GM12864 (cell line): ENCODE data around the gene SSH2.

Source experiments
- DNase-seq: peaks from one replicate; pipeline ENCODE4 v3.0.0-alpha.2; 2011; ENCODE audit warnings: low read depth
- H3K4me3 ChIP-seq: 2 replicates; pipeline ENCODE4 v1.5.1; 2011; ENCODE audit warnings: mild to moderate bottlenecking, low read depth, low read length, control low read depth
- CTCF ChIP-seq: IDR thresholded peaks from 2 replicates; pipeline ENCODE4 v1.5.1; 2011; ENCODE audit warnings: low read depth, mild to moderate bottlenecking, moderate library complexity, low read length, control low read depth, inconsistent platforms; ENCODE audit errors: missing control alignments

Gene SSH2

DNA sequence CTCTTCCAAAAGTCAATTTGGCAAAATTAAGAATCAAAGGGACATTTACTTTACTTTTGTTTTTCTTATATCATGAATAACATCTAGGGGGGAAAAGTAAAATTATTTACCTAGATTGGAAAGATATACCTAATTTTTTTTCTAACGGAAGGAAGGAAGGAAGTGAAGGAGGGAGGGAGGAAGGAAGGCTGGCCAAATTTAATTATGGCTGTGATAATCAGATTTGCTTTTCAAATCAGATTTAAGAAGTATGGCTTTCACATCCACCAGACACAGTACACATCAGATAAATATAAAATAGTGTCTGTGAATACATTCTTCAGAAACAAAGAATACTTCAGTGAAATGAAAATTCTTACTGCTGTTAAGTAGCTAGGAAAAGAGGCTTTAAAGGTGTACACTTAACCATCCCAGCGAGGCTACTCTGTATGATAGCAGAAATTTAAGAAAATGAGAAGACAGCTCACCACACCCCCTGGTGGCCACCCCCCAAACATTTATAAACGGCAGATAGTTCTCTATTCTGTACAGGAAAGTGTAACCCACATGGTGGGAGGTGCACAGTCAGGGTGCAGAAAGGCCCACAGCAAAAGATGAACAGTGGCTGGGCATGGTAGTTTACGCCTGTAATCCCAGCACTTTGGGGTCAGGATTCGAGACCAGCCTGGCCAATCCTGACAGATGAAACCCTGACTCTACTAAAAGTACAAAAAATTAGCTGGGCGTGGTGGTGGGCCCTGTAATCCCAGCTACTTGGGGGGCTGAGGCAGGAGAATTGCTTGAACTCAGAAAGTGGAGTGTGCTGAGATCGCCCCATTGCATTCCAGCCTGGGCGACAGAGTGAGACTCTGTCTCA lies 150.8 kb downstream of the SSH2 start:
- TF ChIP-seq CTCF, result peak; percentile 74
- no peak overlapping the region for H3K4me3 ChIP-seq
- peak; percentile 31 for DNase-seq

DNA sequence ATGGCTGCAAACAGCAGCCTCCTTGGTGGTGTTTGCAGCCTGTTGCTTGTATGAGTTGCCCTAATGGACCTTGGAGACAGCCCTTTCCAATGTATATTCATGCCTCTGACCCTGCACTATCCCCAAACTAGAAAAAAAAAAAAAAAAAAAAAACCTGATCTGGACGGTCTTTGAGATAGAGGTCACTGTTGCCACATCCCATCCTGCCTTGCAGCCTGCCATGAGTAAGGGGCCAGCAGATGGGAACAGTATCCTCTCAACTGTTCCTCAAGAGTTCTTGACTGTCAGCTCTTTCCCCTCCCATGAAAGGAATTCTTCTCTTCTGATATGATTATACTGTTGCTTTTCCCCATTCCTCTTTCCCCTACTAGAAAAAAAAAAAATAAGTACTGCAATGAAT lies 152.4 kb downstream of the SSH2 start:
- no peak for TF ChIP-seq CTCF
- DNase-seq, result no peak
- no peak overlapping the region for H3K4me3 ChIP-seq

DNA sequence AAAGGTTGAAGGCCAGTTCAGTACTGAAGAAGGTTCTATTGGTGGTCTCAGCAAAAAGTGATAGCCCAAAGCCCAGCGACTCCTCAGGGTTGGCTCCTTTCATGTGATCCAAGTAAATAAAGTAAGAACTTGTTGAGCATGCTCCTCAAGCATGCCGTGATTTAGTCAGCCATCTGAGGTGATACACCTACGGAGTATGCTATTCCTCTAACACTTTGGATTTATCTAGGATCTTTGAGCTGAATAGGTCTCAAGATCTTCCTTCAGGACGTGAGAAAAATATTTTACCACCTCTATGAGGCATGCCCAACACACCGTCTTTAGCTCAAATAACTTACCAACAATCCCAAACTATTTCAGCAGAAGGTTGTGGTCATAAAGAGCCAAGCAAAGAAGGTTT lies 154.0 kb downstream of the SSH2 start:
- H3K4me3 ChIP-seq, result no peak overlapping the region
- DNase-seq, result no peak
- TF ChIP-seq CTCF, result no peak

DNA sequence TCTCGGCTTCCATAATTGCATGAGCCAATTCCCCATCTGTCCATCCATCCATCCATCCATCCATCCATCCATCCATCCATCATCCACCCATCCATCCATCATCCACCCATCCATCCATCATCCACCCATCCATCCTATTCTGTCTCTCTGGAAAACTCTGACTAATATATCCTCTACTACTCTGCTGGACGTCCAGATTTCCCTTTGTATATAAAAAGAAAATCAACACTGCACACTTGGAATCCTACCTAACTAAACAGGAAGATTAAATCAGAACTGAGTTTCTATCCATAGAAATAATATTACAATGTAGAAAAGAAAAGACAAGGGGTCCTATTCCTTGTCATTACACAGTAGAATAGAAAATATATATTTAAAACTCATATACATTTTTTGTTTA lies 157.0 kb downstream of the SSH2 start:
- DNase-seq, result no peak
- no peak overlapping the region for H3K4me3 ChIP-seq
- TF ChIP-seq CTCF, result no peak

GRCh38 chr17:29771546-29771945 lies 158.5 kb downstream of the SSH2 start:
- H3K4me3 ChIP-seq, result no peak overlapping the region
- no peak for TF ChIP-seq CTCF
- DNase-seq, result no peak

- TF ChIP-seq CTCF, result no peak
- no peak overlapping the region for H3K4me3 ChIP-seq
- DNase-seq, result no peak
Measured at GRCh38 chr17:29769225-29769624, 160.8 kb downstream of the SSH2 start.

DNA sequence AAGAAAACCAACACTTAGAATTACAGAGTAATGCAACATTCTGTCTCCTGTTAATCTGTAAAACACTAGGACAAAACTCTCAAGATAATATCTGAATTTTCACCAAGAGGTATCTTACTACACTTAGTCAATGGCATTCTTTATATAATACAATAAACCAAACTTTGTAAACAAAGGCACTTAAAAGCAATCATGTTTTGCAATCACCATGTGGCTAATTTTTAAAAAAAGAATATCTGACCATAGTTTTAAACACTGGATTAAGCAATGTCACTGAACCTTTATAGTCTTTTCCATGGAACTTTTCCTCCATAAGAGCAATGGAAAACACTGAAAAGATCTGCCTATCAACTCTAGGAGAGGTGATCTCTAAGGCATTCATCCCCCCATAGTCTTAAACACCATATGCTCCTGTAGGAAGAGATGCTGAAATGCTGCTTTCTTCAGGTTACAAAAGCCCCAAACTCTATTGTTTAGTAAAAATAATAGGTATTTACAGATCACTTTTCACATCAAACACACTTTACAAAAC lies 163.2 kb downstream of the SSH2 start:
- no peak overlapping the region for H3K4me3 ChIP-seq
- no peak for TF ChIP-seq CTCF
- no peak for DNase-seq
